Kasumi-1 (cell line): ENCODE results near the gene CNMD.
"Not testable (repeated sequence)": the region's sequence is repeated elsewhere in the genome, so short reads cannot be mapped to it uniquely, and the experiment has no call there.

Experiments used
- DNase-seq, 2 experiments: peaks; one replicate each; lab custom pipeline; 2025; lab: John Stamatoyannopoulos, UW

Gene CNMD

DNA sequence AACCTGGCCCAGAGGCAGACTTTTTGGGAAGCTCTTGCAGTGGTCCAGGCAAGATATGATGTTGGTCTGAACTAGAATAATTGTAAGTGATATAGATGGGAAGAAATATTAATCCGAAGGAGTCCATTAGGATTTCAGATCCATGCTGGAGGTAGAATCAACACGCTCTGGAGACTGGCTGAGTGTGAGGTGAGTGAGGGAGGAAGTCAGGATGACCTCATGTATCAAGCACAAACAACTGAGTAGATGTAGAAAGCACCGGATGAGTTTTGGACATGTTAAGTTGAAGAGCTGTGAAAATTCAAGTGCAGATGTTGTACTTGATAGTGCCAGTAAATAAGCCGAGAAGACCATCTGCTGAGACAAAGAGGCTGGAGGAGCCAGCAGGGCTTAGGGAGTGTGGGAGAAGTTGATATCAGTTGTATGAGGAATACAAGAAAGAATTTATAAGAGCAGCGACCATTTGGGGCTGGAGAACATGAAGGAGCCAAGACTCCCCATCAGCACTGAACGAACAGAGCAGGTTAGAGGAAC is 5.3 kb upstream of the CNMD start:
- DNase-seq = no peak

DNA sequence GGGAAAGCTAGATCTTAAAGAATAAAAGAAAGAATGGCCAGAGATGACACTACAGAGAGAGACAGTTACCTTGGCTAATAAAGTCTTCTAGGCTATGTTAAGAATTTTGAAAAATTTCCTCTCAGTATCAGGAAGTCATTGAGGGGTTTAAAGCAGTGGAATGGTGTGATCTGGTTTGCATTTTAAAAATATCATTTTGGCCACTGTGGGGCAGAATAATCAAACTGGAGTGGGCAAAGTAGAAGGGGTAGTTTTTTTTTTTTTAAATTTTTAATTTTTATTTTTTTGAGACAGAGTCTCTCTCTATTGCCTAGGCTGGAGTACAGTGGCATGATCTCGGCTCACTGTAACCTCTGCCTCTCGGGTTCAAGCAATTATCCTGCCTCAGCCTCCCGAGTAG is 4.4 kb upstream of the CNMD start:
- DNase-seq = peak in 1 of 2 experiments; percentile 14

DNA sequence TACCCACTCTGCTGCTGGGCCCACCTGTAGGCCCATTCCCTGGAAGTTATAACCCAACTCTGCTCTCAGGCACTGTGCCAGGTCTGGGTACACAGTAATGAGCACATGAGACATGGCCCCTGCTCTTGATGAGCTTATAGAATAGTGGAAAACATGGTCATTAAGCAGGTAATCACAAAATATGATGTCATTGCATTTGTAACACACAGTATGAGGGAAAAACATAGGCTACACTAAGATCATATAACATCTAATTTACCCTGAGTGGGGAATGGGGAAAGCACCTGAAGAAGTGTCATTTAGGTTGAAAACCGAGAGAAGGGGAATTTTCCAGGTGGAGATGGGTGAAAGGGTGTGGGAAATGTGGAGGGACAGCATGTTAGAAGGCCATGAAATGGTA is 3.9 kb upstream of the CNMD start:
- no peak for DNase-seq

DNA sequence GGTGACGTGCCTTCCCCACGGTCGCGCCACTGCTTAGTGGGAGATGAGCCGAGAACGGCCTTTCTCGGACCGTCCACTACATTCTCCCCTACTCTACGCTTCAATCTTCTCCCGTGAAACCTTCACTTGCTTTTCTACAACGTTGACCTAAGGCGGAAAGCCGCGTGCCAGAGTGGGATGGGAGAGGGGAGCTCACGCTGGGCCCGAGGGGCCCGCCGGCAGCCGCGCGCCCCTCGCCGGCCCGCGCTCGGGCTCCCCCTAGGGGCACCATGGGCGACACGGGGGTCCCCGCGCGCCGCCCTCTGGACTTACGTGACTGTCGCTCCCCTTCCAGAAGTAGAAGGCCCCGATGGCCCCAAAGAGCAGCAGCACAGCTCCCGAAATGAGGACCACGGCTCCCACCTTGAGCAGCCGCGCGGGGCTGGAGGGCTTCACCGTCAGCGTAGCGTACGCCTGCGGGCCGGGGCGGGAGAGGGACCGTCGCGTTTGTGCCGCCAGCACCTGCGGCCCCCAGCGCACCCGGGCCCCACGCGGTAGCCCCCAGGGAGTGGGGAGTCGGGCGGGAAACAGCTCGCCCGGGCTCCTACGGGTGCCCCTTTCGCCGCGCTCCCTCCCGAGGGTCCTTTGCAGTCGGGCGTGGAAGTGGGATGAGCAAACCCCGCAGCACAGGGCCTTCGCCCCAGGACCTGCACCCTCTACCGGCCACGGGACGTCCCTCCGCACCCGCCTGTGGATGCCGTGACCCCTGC is 727 bp downstream of the CNMD start:
- peak; percentile 28 to 38 for DNase-seq

DNA sequence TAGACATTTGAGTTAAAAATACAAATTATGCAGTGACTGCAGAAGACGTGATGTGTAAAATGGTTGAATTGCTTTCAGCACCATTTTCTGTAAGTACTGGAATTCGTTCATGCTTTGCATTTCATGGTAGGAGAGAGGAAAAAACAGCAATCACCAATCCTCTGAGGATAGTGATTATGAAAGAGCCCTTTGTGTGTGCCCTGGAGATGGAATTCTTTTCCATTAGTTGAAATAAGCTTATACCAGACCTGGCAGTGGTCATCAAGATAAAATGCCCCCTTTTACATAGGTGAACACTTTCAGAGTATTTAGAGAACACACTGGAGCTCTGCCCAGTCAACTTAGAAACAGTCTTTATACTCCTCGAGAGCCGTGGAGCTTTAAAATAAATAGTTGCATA is 1.7 kb downstream of the CNMD start:
- DNase-seq = no peak

DNA sequence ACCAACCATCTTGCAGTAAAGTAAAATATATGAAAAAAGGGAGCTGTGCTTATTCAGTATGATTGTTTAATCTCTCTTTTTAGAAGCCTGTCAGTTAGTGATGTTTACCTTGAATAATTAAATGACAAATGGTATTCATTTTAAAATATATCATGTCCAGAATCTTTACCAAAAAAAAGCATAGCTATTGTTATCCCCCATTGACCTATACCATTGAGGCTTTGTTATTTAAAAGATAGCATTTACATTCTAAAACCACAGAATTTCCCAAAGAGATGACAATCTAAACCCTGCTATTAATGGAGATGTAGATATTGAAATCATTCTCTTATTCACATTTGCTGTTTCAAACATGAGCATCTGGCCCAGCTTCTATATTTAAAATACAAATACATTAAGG is 2.2 kb downstream of the CNMD start:
- DNase-seq = no peak

DNA sequence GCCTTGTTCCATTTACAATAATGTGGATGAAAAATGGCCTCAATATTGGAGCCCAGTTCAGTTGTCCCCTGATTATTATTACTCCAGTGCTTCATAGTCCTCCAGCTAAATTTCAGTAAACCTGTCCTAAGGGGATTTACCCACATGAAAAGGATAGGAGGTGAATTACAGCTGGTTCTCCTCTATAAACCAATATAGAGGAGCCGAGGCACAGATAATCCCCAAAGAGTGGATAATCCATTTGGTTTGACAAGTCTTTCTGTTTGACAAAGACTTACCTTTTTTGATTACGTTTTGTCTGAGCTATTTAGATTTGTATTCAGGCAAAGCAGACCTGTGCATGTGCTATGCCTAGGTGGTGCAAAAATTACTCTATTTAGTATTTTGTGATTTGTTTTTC is 2.7 kb downstream of the CNMD start:
- no peak for DNase-seq

DNA sequence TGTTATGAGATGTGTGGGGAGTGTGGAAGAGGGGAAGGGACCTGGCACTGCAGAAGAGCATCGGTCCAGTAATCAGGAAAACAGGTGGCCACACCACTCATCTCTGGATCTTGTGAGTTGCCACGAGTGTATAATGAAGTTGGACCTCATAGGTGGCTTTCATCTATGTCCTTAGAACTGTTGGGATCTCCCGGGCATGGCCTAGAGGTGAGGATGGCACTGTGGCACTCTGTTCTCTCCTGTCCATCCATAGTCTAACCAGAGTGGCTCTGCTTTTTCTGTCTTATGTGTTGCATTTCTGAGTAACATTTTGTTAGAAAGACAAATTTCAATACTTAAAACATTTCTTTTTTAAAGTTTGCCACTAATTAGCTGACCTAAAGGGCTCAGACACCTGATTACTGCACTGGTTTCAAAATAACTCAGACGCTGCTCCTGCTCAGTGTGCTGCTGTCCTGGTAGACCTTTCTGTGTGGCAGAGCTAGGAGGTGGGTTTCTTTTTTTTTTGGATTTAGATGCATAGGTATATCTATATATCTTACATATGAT is 5.5 kb downstream of the CNMD start:
- no peak for DNase-seq

DNA sequence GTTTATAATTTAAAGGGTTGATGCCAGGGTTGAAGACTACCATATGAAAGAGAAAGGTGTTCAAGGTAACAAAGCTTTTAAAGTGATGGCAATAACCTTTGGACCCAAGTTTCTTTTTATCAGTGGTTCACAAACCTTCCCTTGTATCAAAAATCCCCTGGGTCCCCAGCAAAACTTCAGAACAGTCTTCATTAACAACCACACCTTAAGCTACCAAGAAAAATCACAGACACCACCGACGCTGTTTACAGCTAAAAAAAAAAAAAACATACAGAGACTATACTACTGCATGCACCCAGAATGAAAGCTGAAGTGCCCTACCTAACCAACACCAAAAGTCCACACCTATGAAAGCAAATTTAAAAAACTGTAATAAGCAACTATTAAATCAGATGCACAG is 13.4 kb downstream of the CNMD start:
- no peak for DNase-seq

DNA sequence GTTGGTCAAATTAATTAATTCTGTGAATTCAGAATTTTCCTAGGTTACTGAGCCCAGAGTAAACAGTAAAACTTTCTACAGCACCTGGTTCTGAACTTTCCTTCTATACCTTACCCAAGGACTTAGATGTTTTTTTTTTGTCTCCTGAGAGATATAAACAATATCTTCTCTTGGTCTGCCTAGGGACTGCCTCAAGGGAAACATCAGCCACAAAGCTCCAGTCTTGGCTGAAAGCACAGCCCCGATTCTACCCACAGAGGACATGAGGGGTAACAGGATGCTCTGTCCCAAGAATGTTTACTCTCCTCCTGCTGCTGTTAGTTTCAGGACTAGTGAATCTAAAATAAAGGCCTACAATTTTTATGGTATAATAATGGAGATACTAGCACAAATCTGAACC is 14.3 kb downstream of the CNMD start:
- DNase-seq = no peak

DNA sequence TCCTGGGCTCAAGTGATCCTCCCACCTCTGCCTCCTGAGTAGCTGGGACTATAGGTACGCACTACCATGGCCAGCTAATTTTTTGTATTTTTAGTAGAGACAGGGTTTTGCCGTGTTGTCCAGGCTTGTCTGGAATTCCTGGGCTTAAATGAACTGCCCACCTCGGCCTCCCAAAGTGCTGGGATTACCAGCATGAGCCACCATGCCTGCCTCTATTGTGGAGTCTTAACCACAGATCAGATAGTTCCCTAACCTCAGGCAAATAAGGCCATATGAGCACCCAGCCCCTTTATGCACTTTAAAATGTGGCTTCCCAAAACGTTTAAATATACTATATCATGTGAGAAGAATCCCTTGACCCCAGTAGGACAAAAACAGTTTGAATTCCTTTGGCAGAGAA is 16.4 kb downstream of the CNMD start:
- no peak for DNase-seq

DNA sequence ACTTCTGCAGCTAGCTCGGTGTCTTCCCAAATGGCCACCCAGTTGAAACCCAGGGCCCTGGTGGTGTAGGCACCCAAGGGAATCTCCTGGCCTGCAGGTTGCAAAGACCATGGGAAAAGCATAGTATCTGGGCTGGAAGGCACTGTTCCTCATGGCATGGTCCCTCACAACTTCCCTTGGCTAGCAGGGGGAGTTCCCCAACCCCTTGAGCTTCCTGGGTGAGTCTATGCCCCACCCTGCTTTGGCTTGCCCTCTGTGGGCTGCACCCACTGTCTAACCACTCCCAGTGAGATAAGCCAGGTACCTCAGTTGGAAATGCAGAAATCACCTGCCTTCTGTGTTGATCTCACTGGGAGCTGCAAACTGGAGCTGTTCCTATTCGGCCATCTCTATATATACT is 18.3 kb downstream of the CNMD start:
- DNase-seq = not testable (repeated sequence)

DNA sequence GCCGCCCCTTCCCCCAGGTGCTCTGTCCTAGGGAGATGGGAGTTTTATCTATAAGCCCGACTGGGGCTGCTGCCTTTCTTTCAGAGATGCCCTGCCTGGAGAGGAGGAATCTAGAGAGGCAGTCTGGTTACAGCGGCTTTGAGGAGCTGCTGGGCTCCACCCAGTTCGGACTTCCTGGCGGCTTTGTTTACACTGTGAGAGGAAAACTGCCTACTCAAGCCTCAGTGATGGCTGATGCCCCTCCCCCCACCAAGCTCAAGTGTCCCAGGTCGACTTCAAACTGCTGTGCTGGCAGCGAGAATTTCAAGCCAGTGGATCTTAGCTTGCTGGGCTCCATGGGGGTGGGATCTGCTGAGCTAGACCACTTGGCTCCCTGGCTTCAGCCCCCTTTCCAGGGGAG is 18.7 kb downstream of the CNMD start:
- not testable (repeated sequence) for DNase-seq

DNA sequence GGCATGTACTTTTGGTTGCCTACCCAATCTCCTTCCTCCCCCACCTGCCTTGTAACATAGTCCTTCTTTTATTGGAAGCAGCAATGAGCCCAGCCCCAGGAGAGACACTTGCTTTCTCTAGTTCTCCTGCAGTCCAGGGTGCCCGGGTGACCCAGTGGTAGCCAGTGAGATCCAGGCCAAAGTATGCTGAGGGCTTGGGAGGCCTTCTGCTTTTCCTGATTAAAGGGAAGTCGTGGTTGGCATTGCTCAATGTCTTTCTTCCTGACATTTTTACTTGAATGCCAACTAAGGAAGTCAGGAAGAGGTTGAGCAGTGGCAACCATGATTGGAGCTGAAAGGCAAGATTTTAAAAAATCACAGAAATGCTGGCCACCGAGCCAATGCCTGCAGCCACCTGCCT is 25.7 kb downstream of the CNMD start:
- DNase-seq = peak; percentile 24 to 37

DNA sequence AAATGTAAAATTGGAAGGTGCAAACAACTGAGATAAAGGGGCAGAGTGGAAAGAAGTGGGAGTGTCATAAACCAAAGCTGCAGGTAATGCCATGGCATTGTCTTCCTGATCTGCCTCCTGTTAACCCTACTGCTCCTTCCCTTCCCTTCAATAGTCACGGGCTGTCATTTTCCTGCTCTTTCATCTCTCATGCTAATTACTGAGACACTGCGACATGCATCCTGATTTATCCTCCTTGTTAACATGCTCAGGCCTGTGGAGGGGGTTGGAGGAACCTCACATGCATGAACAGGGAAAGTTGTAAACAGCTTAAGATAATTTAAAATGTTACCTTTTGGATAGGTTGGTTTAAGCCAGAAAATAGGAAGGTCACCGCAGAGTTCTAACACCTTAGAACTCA is 27.2 kb downstream of the CNMD start:
- DNase-seq = no peak

DNA sequence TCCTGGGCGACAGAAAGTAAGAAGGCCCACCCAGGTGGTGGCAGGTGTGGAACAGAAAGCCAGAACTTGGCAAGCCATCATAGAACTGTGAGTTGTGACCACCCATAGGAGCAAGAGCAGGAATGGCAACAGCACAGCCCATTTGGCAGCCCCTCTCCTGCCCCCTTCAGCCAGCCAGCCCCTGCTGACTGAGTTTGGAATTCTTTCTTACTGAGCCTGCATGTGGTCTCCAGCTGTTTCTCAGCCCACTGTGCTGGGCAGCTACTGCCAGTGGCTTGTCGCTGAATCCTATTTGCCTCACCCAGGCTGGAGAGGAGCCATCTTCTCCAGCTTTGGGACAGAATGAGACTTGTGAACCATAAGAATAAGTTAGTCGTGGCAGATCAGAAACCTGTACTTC is 28.3 kb downstream of the CNMD start:
- DNase-seq = no peak

DNA sequence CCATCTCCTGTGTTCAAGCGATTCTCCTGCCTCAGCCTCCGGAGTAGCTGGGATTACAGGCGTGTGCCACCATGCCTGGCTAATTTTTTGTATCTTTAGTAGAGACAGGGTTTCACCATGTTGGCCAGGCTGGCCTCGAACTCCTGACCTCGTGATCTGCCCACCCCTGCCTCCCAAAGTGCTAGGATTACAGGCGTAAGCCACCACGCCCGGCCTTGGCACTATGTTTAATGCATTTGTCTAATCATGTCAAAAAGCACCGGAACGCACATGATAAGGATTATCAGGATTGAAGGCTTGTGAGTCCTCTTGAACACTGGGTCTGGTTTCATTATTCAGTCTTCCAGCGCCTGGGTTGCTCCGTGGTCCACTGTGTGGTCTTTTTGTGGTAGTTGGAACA is 31.4 kb downstream of the CNMD start:
- not testable (repeated sequence) for DNase-seq

DNA sequence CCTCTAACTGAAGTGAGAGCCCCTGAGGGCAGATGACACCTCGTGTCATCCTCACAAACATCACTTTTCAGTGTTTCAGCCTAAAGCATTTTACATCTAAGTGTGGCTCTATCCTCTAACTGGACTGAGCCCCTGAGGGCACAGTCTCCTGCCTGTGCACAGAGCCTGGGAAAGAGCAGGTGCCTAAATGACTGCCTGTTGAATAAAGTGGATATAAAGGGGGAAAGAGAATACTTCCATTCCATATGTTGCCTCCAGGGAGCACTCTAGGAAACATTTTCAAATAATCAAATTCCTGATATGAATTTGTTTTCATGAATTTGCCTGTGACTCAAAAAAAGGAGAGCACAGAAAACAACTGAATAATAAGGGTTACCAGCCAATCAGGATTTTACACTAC is 32.2 kb downstream of the CNMD start:
- DNase-seq = peak; percentile 15 to 40

DNA sequence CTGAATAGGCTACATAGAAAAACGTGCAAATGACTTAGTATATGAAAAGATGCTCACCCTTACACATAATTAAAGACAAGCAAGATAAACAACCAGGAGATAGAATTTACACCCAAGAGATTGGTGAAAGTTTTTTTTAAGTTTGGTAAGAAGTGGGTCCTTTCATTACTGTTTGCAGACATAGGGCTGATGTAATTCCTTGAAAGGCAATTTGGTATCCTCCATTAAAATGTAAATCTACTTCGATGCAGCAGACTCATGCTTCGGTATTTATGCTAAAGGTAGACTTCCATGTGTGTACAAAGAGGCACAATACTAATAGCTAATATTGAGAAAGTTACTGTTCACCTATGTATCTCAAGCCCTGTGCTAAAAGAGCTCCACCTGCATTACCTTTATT is 33.5 kb downstream of the CNMD start:
- no peak for DNase-seq

DNA sequence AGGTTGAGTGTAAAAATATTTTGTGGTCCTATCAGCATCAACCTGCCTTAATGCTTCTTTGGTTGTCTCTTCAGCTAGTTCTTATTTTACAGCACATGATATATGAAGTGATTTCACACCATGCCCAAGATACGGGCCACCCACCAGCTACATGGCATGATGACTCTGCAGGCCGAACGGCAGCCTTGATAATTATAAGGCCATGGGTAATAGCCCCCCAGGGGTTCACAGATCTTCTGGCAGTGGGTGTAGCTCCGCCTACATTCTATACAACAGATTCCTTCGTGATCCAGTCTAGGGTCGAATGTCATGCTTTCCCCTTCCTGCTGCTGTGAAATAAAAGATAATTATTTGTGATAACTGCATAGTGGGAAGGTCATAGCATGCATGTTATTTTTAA is 36.1 kb downstream of the CNMD start:
- DNase-seq = no peak

DNA sequence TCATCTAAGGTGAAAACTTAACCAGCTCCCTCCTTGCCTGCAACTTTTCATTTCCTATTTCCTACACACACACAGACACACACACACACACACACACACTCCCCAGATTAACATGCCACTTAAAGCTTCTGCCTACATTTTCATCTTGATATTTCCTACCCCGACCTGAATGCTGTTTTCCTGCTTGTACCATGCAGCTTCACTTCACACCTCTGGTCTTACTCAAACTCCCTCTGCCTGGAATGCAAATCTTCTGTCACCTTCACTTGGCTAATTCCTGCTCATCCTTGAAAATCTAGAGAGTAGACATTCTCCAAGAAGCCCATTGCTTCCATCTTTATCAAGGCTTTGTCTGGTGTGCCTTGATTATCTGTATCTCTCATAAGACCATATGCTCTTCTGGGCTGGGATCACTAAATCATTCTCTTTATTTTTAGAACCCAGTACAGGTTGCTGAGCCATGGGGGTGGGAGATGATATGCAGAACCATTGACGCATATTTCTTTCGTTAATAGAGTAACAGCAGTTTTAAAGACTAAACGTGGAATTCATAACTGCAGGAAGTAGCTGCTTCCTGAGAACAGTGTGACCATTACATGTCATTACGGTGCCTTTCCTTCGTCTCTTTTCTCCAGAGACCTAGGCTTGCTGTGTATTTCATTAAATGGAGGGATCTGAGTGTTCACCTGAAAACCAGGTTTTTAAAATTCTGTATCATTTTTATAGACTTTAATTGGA is 37.7 kb downstream of the CNMD start:
- peak; percentile 41 to 58 for DNase-seq

DNA sequence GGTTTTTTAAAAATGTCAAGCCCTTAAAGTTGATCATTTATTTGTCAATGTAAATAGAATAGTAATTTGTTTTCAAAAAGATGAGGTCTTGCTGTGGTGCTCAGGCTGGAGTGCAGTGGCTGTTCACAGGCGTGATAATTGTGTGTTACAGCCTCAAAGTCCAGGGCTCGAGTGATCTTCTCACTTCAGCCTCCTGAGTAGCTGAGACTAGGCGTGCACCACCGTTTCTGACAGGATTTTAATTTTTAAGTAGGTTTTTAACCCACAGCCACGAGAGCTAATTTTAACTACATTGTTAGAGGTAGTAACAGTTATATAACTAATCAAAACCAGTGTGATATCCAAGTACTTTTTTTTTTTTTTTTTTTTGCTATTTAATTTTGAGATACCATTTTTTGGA is 43.1 kb downstream of the CNMD start:
- DNase-seq = no peak

DNA sequence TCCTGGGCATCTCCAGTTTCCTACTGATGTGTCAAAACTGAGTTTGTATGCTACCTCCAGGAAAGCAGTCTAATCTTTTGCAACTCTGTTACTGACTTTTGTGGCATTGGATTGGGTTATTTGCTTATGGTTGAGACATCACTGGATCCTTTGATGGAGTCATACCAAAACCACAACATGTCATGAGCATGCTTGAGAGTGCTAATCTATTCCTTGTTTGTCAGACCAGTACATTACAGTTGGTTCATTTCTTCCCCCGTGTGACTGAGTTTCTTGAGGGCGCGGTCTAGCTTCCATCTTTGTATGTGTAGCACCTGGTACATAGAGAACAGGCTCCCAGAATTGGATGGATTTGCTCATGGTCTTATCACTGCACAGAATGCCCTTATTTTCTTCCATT is 43.8 kb downstream of the CNMD start:
- DNase-seq = peak; percentile 23 to 40
